ENCODE measurements around the gene KLHL6. TPM values are rescaled to one million over a fixed set of nuclear protein-coding genes. Genes with fewer than 3 reads are reported as not detected.
A peak's percentile ranks its signal among the peaks of the same experiment; 100 is the strongest.

Gene KLHL6
- total RNA-seq, 1 donor from 2014 or later, result not detected

DNA sequence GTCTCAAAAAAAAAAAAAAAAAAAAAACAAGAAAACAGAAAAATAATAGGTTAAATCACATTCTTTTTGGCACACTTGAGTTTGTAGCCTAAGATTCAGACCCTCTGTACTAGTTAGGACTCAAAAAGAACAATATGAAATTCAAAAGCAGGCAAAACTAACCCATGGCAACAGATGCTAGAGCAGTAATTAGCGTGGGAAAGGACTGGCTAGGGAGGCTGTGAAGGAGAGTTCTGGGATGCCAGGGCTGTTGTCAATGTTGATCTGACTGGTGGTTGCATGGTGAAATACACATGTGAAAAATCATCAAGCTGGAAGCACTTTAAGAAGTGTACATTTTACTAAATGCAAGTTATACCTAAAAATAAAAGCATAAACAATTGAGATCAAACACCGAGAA lies 35.6 kb downstream of the KLHL6 start:
- TF ChIP-seq, protein P1, sequence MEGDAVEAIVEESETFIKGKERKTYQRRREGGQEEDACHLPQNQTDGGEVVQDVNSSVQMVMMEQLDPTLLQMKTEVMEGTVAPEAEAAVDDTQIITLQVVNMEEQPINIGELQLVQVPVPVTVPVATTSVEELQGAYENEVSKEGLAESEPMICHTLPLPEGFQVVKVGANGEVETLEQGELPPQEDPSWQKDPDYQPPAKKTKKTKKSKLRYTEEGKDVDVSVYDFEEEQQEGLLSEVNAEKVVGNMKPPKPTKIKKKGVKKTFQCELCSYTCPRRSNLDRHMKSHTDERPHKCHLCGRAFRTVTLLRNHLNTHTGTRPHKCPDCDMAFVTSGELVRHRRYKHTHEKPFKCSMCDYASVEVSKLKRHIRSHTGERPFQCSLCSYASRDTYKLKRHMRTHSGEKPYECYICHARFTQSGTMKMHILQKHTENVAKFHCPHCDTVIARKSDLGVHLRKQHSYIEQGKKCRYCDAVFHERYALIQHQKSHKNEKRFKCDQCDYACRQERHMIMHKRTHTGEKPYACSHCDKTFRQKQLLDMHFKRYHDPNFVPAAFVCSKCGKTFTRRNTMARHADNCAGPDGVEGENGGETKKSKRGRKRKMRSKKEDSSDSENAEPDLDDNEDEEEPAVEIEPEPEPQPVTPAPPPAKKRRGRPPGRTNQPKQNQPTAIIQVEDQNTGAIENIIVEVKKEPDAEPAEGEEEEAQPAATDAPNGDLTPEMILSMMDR (IDR thresholded peaks at IDR 0.05; ENCODE audit: partially characterized antibody, unreplicated experiment), result no peak
- H3K36me3 Mint-ChIP-seq (ENCODE audit: unreplicated experiment), result peaks cover 6% of the 10 kb centered on the region
- peaks cover 5% of the 10 kb centered on the region for H3K9me3 Mint-ChIP-seq (ENCODE audit: unreplicated experiment)
- DNase-seq, result no peak
- H3K4me3 Mint-ChIP-seq (ENCODE audit: unreplicated experiment), result no peak overlapping the region
- H3K27ac Mint-ChIP-seq (ENCODE audit: unreplicated experiment), result no peak overlapping the region
- H3K4me1 Mint-ChIP-seq (ENCODE audit: low read depth, unreplicated experiment), result peaks cover 22% of the 10 kb centered on the region
- peaks cover 6% of the 10 kb centered on the region for H3K27me3 Mint-ChIP-seq (ENCODE audit: unreplicated experiment)

DNA sequence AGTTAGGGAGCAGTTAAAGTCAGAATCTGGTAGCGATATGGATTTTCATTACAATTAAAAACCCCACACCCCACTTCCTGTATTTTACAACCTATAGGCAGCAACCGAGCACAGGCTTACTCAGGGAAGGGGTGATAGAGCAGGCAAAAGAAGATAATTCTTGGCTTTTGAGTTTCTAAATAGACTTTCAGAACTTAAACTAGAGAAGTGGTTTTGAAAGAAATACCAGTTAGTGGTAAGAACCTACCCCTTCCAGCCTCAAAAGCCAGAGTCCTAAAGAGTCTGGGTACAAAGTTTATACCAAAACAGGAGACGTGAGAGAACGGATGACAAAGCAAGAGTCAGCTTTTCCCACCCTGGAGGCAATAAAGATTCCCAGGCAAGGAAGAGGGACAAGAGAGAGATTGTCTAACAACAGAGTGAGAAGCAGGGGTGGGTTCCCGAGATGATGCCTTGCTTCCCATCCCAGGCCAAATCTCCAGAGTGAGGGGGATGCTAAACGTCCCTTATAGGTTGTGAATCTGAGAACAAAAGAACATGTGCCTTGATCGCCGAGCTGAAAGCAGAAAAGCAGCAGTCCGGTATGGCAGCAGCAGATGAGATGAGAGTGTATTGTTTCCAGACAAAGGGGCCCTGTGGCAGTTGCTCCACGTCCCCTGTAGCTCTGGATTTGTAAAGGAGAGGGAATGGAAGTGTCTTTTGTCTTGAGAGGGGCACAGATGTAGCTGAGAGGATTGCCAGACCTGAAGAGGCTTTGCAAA lies 36.8 kb downstream of the KLHL6 start:
- H3K4me3 Mint-ChIP-seq (ENCODE audit: unreplicated experiment), result no peak overlapping the region
- peaks cover 22% of the 10 kb centered on the region for H3K4me1 Mint-ChIP-seq (ENCODE audit: low read depth, unreplicated experiment)
- H3K27ac Mint-ChIP-seq (ENCODE audit: unreplicated experiment), result peak overlapping the region; percentile 73
- H3K27me3 Mint-ChIP-seq (ENCODE audit: unreplicated experiment), result peaks cover 6% of the 10 kb centered on the region
- TF ChIP-seq, protein P1 (IDR thresholded peaks at IDR 0.05; ENCODE audit: partially characterized antibody, unreplicated experiment), result no peak
- H3K9me3 Mint-ChIP-seq (ENCODE audit: unreplicated experiment), result peaks cover 3% of the 10 kb centered on the region
- peaks cover 6% of the 10 kb centered on the region for H3K36me3 Mint-ChIP-seq (ENCODE audit: unreplicated experiment)
- no peak for DNase-seq

DNA sequence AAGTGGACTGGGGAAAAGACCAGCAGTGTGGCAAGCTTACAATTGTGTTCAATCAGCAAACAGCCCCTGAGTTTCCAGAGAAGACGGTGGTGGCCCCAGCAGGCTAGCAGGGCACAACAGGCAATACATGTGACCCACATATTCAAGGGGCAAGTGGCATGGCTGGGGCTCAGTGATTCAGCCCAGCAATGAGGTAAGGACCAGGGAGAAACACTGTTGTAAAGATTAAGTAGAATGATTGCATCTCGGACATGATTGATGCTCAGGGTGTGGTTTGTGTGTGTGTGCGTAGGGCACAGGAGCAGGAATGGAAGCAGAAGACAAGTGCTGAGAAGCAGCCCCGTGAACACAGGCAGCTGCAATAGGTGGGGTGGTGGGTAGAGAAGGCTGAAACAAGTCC lies 37.9 kb downstream of the KLHL6 start:
- no peak for DNase-seq
- no peak overlapping the region for H3K4me3 Mint-ChIP-seq (ENCODE audit: unreplicated experiment)
- peaks cover 3% of the 10 kb centered on the region for H3K9me3 Mint-ChIP-seq (ENCODE audit: unreplicated experiment)
- H3K4me1 Mint-ChIP-seq (ENCODE audit: low read depth, unreplicated experiment), result peaks cover 22% of the 10 kb centered on the region
- H3K36me3 Mint-ChIP-seq (ENCODE audit: unreplicated experiment), result peaks cover 6% of the 10 kb centered on the region
- TF ChIP-seq, protein P1 (IDR thresholded peaks at IDR 0.05; ENCODE audit: partially characterized antibody, unreplicated experiment), result no peak
- peak overlapping the region; percentile 3 for H3K27ac Mint-ChIP-seq (ENCODE audit: unreplicated experiment)
- peaks cover 6% of the 10 kb centered on the region for H3K27me3 Mint-ChIP-seq (ENCODE audit: unreplicated experiment)

DNA sequence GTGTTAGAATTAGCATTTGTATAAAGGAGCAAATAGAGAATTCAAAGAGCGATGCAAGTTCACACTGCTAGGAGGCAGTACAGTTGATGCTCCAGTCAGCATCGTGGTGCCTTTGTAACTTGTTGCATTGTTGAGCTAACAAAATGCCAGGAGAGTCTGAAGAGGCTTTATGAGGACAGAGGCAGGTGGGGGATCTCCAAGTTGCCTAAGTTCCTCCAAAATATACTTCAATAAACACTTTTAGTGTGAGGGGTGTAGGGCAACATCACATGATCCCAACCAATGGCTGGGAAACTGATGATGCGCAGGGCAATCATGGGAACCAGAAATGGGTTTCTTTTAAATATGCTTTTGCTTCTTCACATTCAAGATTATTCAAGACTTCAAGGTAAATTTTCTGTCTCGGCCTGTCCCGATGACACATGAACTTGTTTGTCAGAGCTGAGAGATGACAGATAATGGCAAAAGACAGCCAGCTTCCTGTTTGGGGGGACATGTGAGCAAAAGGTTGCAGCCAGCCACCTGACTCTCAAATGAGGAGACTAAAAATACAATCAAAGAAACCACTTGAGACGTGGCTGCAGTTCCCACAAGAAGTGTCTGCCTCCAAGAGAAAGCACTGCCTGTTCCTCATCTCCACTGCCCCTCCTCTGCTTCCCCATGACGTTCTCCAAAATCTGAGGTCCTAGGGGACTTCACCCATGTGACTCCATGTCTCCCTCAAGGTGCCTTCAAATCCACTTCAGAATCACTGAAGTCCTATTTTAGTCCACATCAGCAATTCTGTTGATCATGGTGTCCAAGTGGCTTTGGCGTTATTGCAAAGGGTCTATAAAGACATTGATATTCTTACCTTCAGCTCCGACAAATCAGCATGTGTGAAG lies 39.3 kb downstream of the KLHL6 start:
- TF ChIP-seq, protein P1 (IDR thresholded peaks at IDR 0.05; ENCODE audit: partially characterized antibody, unreplicated experiment), result no peak
- peaks cover 3% of the 10 kb centered on the region for H3K9me3 Mint-ChIP-seq (ENCODE audit: unreplicated experiment)
- no peak overlapping the region for H3K27ac Mint-ChIP-seq (ENCODE audit: unreplicated experiment)
- no peak overlapping the region for H3K4me3 Mint-ChIP-seq (ENCODE audit: unreplicated experiment)
- no peak for DNase-seq
- H3K4me1 Mint-ChIP-seq (ENCODE audit: low read depth, unreplicated experiment), result peaks cover 28% of the 10 kb centered on the region
- H3K27me3 Mint-ChIP-seq (ENCODE audit: unreplicated experiment), result peaks cover 6% of the 10 kb centered on the region
- peaks cover 6% of the 10 kb centered on the region for H3K36me3 Mint-ChIP-seq (ENCODE audit: unreplicated experiment)
